Nephron (organoid): ENCODE data around the gene PQBP1.

ENCODE experiments used
- H3K27ac Mint-ChIP-seq, 3 experiments: 2 replicates each; pipeline ENCODE4 v1.8.0; 2020; ENCODE audit warnings: mixed read lengths in 3 of 3, mild to moderate bottlenecking in 2 of 3, moderate library complexity in 1 of 3
- H3K27me3 Mint-ChIP-seq: 2 replicates; pipeline ENCODE4 v1.8.0; 2021; ENCODE audit warnings: low read depth, mild to moderate bottlenecking, moderate library complexity, mixed read lengths
- H3K36me3 Mint-ChIP-seq: 2 replicates; pipeline ENCODE4 v1.8.0; 2020; ENCODE audit warnings: low read depth, mixed read lengths
- H3K4me1 Mint-ChIP-seq: 2 replicates; pipeline ENCODE4 v1.8.0; 2020; ENCODE audit warnings: mixed read lengths
- H3K4me3 Mint-ChIP-seq, 3 experiments: 2 replicates each; pipeline ENCODE4 v1.8.0; 2020; ENCODE audit warnings: mild to moderate bottlenecking in 3 of 3, mixed read lengths in 3 of 3, moderate library complexity in 2 of 3
- H3K9me3 Mint-ChIP-seq: 2 replicates; pipeline ENCODE4 v1.8.0; 2020; ENCODE audit warnings: mixed read lengths
- TF ChIP-seq, protein P1 (sequence below), 3 experiments: fragments of 200-600 bp; sonication (generic); IDR thresholded peaks; one replicate each; pipeline ENCODE4 v1.5.0; 2021; ENCODE audit warnings: antibody characterized with exemption in 3 of 3; ENCODE audit not compliant: unreplicated experiment in 3 of 3

PQBP1 gene

DNA sequence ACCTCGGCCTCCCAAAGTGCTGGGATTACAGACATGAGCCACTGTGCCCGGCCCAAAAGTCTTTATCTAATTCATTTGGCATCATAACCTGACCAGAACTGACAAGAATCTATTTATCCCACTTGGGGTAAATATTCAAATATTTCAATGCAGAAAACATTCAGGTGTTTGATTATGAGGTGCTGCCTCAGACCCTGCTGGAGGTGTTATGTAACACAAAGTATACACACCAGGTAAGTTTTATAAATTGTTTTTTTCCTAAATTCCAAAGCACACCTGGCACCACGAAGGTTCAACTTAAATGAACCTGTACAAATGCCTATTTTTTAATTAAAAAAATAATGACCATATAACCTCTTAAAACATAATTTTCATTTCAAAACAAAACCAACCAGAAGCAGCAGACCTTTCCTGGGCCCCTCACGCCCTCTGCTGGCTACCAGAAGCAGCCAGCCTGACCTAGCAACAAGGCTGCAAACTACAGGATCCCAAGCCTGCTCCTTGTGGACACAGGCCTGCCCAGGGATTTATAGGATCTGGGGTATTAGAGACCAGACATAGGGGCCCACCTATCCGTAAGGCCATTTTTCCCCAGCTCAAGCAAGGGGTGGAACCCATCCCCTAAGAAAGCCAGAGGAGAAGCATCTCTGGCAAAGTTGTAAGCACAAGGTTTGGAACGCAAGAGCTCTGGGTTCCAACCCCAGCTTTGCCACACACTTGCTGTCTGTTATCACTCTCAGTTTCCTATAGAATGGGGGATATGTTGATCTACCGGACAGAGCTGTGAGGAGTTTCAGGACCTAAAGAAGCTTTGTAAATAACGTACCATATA is 48.0 kb downstream of the PQBP1 start:
- no peak overlapping the region for H3K27ac Mint-ChIP-seq
- no peak overlapping the region for H3K4me3 Mint-ChIP-seq
- peaks cover 23% of the 10 kb centered on the region for H3K36me3 Mint-ChIP-seq
- H3K27me3 Mint-ChIP-seq, result no peaks in the 10 kb centered on the region
- peaks cover 9% of the 10 kb centered on the region for H3K9me3 Mint-ChIP-seq
- TF ChIP-seq, protein P1, sequence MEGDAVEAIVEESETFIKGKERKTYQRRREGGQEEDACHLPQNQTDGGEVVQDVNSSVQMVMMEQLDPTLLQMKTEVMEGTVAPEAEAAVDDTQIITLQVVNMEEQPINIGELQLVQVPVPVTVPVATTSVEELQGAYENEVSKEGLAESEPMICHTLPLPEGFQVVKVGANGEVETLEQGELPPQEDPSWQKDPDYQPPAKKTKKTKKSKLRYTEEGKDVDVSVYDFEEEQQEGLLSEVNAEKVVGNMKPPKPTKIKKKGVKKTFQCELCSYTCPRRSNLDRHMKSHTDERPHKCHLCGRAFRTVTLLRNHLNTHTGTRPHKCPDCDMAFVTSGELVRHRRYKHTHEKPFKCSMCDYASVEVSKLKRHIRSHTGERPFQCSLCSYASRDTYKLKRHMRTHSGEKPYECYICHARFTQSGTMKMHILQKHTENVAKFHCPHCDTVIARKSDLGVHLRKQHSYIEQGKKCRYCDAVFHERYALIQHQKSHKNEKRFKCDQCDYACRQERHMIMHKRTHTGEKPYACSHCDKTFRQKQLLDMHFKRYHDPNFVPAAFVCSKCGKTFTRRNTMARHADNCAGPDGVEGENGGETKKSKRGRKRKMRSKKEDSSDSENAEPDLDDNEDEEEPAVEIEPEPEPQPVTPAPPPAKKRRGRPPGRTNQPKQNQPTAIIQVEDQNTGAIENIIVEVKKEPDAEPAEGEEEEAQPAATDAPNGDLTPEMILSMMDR (IDR thresholded peaks at IDR 0.05; ENCODE audit: unreplicated experiment in 3 of 3), result peak; percentile 58 to 70 (median 67)
- H3K4me1 Mint-ChIP-seq, result no peaks in the 10 kb centered on the region

DNA sequence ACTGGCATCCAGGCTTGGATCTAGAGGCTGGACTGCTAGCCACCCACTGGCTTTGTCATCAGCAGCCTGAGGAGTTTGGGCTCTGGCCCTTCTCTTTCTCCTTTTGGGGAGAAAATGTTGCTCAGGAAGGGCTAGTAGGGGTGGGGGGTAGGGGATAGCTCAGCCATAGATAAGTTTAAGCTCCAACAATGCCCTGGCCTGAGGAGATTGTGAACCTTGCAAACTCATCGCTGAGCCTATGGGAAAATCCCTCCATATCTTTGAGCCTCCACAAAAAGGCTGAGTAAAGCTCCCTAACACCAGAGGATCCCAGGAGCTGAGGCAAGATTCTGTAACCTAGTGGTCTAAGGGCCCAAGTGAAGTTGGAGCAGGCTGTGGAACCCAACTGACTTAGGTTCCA is 50.9 kb downstream of the PQBP1 start:
- Mint-ChIP-seq H3K4me3 (no peak overlapping the region), H3K27ac (no peak overlapping the region), H3K36me3 (peaks cover 9% of the 10 kb centered on the region), H3K9me3 (peaks cover 7% of the 10 kb centered on the region), H3K27me3 (no peaks in the 10 kb centered on the region), H3K4me1 (peaks cover 16% of the 10 kb centered on the region)
- TF ChIP-seq, protein P1 (IDR thresholded peaks at IDR 0.05; ENCODE audit: unreplicated experiment in 3 of 3), result no peak
